ENCODE results near the gene HNRNPL. TPM values are rescaled to one million over a fixed set of nuclear protein-coding genes. Genes with fewer than 3 reads are reported as not detected.
"Not testable (repeated sequence)": the region's sequence is repeated elsewhere in the genome, so short reads cannot be mapped to it uniquely, and the experiment has no call there.

HNRNPL gene
- total RNA-seq, 2 experiments from 2014 or later: 777 to 829 TPM

DNA sequence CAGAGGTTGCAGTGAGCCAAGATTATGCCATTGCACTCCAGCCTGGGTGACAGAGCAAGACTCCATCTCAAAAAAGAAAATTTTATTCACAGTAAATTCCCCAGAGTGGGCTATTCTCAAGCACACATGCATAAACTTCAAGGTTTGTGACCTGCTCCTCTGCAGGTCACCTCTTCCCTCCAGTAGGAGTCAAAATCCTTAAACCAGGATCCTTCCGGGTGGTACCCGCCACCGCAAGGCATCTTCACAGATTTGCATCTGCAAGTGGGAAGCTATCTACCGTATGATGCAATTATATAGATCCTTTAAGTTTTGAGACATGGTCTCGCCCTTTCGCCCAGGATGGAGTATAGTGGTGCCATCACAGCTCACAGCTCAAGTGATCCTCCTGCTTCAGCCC is 15.2 kb downstream of the HNRNPL start:
- H3K36me3 Mint-ChIP-seq (ENCODE audit: low read depth): peaks cover 35% of the 10 kb centered on the region
- intact Hi-C loops (cut with micrococcal nuclease): loop anchor here (5.0 to 10.0 kb wide), 3 partner anchors 197 to 520 kb away; partner anchors contain the start of genes FAM98C, KCNK6 and YIF1B
- H3K27ac Mint-ChIP-seq: peak overlapping the region; percentile 73
- DNase-seq: no peak
- no peaks in the 10 kb centered on the region for H3K9me3 Mint-ChIP-seq
- H3K4me3 Mint-ChIP-seq: no peak overlapping the region
- CTCF ChIA-PET: interaction anchor here (0.8 to 1.5 kb wide), 2 partner anchors 198 to 199 kb away, joined by 3 to 5 read pairs; no protein-coding TSS in a partner anchor
- H3K27me3 Mint-ChIP-seq (ENCODE audit: low read depth): no peaks in the 10 kb centered on the region
- H3K4me1 Mint-ChIP-seq (ENCODE audit: low read depth): peaks cover 44% of the 10 kb centered on the region

DNA sequence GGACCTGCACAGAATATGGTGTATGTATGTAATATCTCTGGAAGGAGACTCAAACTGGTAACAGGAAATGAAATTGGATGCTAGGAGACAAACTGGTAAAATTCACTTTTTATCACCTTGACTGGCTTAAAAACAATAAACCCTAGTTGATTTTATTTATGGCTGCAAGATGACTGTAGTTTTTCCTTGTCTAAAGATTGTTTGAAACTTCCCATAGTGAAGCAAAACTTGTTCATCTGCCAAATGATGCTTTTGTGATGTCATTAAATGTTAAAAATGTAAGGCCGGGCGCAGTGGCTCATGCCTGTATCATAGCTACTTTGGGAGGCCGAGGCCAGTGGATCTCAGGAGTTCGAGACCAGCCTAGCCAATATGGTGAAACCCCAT is 15.7 kb downstream of the HNRNPL start:
- Mint-ChIP-seq H3K27me3 (ENCODE audit: low read depth) (no peaks in the 10 kb centered on the region), H3K4me1 (ENCODE audit: low read depth) (peaks cover 39% of the 10 kb centered on the region), H3K4me3 (no peak overlapping the region), H3K36me3 (ENCODE audit: low read depth) (peaks cover 34% of the 10 kb centered on the region), H3K27ac (peak overlapping the region; percentile 26), H3K9me3 (no peaks in the 10 kb centered on the region)
- CTCF ChIA-PET: interaction anchor here (1.5 kb wide), 1 partner anchor 199 kb away, joined by 5 read pairs; no protein-coding TSS in a partner anchor
- intact Hi-C loops (cut with micrococcal nuclease): loop anchor here (5.0 to 10.0 kb wide), 3 partner anchors 197 to 519 kb away; partner anchors contain the start of genes FAM98C, KCNK6 and YIF1B
- DNase-seq: no peak

DNA sequence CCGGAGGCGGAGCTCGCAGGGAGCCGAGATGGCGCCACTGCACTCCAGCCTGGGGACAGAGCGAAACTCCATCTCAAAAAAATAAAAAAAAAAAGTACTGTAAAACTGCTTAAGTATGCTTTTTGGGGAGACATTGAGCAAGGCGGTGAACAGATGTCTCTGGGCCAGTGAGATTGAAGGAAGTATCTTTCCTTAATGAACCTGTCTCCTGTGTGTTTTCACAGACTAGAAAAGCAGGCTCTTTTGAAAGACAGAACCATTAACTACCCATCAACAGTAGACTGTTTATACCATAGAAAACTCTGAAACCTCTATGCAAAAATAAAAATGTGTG is 16.7 kb downstream of the HNRNPL start:
- H3K4me3 Mint-ChIP-seq: no peak overlapping the region
- no peaks in the 10 kb centered on the region for H3K9me3 Mint-ChIP-seq

GRCh38 chr19:38831142-38831605 is 18.6 kb downstream of the HNRNPL start:
- peak; percentile 64 for DNase-seq
- peak overlapping the region; percentile 79 for H3K4me3 Mint-ChIP-seq
- no peaks in the 10 kb centered on the region for H3K27me3 Mint-ChIP-seq (ENCODE audit: low read depth)
- H3K27ac Mint-ChIP-seq: peak overlapping the region; percentile 94
- no peaks in the 10 kb centered on the region for H3K9me3 Mint-ChIP-seq
- peaks cover 34% of the 10 kb centered on the region for H3K4me1 Mint-ChIP-seq (ENCODE audit: low read depth)
- H3K36me3 Mint-ChIP-seq (ENCODE audit: low read depth): peaks cover 23% of the 10 kb centered on the region
- CTCF ChIA-PET: interaction anchor here (0.5 to 1.5 kb wide), 5 partner anchors 11 to 121 kb away, joined by 3 to 6 read pairs (median 4); no protein-coding TSS in a partner anchor
- intact Hi-C loops (cut with micrococcal nuclease): loop anchor here (1.0 to 10.0 kb wide), 8 partner anchors 19 to 516 kb away; partner anchors contain the start of genes FAM98C, KCNK6, MRPS12 and NFKBIB

More for the DNA sequence above, 16.7 kb downstream of the HNRNPL start:
- H3K27me3 Mint-ChIP-seq (ENCODE audit: low read depth): no peaks in the 10 kb centered on the region
- CTCF ChIA-PET: no interaction called here
- H3K4me1 Mint-ChIP-seq (ENCODE audit: low read depth): peaks cover 32% of the 10 kb centered on the region
- DNase-seq: no peak
- peak overlapping the region; percentile 13 for H3K27ac Mint-ChIP-seq
- H3K36me3 Mint-ChIP-seq (ENCODE audit: low read depth): peaks cover 28% of the 10 kb centered on the region
- intact Hi-C loops (cut with micrococcal nuclease): loop anchor here (5.0 to 10.0 kb wide), 3 partner anchors 196 to 518 kb away; partner anchors contain the start of genes FAM98C, KCNK6 and YIF1B

GRCh38 chr19:38830039-38830733 is 19.6 kb downstream of the HNRNPL start:
- CTCF ChIA-PET: interaction anchor here (0.6 kb wide), 1 partner anchor 122 kb away, joined by 5 read pairs; no protein-coding TSS in a partner anchor
- Mint-ChIP-seq H3K27ac (no peak overlapping the region), H3K4me3 (peak overlapping the region; percentile 79), H3K9me3 (no peaks in the 10 kb centered on the region), H3K4me1 (ENCODE audit: low read depth) (peaks cover 34% of the 10 kb centered on the region), H3K36me3 (ENCODE audit: low read depth) (peaks cover 19% of the 10 kb centered on the region), H3K27me3 (ENCODE audit: low read depth) (no peaks in the 10 kb centered on the region)
- DNase-seq: no peak
- intact Hi-C loops (cut with micrococcal nuclease): loop anchor here (2.0 to 10.0 kb wide), 5 partner anchors 41 to 515 kb away; partner anchors contain the start of genes FAM98C, KCNK6 and YIF1B

DNA sequence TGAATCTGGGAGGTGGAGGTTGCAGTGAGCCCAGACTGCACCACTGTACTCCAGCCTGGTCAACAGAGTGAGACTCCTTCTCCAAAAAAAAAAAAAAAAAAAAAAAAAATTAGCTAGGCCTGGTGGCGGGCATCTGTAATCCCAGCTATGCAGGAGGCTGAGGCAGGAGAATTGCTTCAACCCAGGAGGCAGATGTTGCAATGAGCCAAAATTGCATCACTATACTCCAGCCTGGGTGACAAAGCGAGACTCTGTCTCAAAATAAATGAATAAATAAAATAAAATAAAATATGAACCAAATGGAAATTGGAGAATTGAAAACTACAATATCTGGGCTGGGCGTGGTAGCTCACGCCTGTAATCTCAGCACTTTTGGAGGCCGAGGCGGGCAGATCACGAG is 20.6 kb downstream of the HNRNPL start:
- CTCF ChIA-PET: not testable (repeated sequence)

DNA sequence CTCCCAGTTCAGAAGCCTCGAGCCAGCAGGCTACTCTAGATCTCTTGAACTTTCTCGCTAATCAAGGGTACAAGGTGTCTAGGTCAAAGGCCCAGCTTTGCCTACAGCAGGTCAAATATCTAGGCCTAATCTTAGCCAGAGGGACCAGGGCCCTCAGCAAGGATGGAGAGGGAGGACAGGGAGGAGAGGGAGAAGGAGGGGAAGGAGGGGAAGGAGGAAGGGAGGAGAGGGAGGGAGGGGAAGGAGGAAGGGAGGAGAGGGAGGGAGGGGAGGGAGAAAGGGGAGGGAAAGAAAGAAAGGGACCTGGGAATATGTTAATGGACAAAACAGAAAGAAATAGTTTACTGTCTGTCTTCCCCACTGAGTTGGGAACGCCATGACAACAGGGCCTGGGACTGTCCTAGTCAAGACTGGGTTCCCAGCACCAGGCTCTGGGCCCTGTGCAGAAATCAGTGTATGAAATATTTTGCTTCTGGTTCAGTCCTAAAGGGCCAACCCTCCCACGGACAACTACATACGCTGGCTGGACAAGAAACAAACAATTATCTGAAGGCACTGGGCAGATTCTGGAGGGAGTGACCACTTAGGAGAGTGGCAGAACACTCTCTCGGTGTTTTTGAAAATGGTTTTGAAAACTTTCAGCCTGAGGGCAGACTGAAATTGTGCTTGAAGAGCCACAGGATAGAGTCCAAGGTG is 22.8 kb downstream of the HNRNPL start:
- H3K36me3 Mint-ChIP-seq (ENCODE audit: low read depth): peaks cover 31% of the 10 kb centered on the region
- no peak overlapping the region for H3K4me3 Mint-ChIP-seq
- no peak for DNase-seq
- no peak overlapping the region for H3K27ac Mint-ChIP-seq
- no peaks in the 10 kb centered on the region for H3K27me3 Mint-ChIP-seq (ENCODE audit: low read depth)
- CTCF ChIA-PET: no interaction called here
- intact Hi-C loops (cut with micrococcal nuclease): no loop called here
- H3K9me3 Mint-ChIP-seq: no peaks in the 10 kb centered on the region
- peaks cover 28% of the 10 kb centered on the region for H3K4me1 Mint-ChIP-seq (ENCODE audit: low read depth)

More for the DNA sequence above, 20.6 kb downstream of the HNRNPL start:
- DNase-seq; H3K4me3 Mint-ChIP-seq; H3K27ac Mint-ChIP-seq; intact Hi-C loops (cut with micrococcal nuclease); H3K27me3 Mint-ChIP-seq (ENCODE audit: low read depth); H3K9me3 Mint-ChIP-seq: not testable (repeated sequence)
- Mint-ChIP-seq H3K36me3 (ENCODE audit: low read depth) (peaks cover 21% of the 10 kb centered on the region), H3K4me1 (ENCODE audit: low read depth) (peaks cover 34% of the 10 kb centered on the region)

GRCh38 chr19:38825936-38826335 is 23.9 kb downstream of the HNRNPL start:
- H3K4me3 Mint-ChIP-seq; H3K9me3 Mint-ChIP-seq; H3K27ac Mint-ChIP-seq; CTCF ChIA-PET; intact Hi-C loops (cut with micrococcal nuclease); H3K27me3 Mint-ChIP-seq (ENCODE audit: low read depth); DNase-seq: not testable (repeated sequence)
- peaks cover 28% of the 10 kb centered on the region for H3K36me3 Mint-ChIP-seq (ENCODE audit: low read depth)
- H3K4me1 Mint-ChIP-seq (ENCODE audit: low read depth): peaks cover 21% of the 10 kb centered on the region

- H3K9me3 Mint-ChIP-seq; DNase-seq; H3K4me1 Mint-ChIP-seq (ENCODE audit: low read depth); H3K27me3 Mint-ChIP-seq (ENCODE audit: low read depth); intact Hi-C loops (cut with micrococcal nuclease); CTCF ChIA-PET; H3K4me3 Mint-ChIP-seq; H3K27ac Mint-ChIP-seq: not testable (repeated sequence)
- peaks cover 13% of the 10 kb centered on the region for H3K36me3 Mint-ChIP-seq (ENCODE audit: low read depth)
These were observed 28.5 kb downstream of the HNRNPL start for GRCh38 chr19:38821230-38821825.

DNA sequence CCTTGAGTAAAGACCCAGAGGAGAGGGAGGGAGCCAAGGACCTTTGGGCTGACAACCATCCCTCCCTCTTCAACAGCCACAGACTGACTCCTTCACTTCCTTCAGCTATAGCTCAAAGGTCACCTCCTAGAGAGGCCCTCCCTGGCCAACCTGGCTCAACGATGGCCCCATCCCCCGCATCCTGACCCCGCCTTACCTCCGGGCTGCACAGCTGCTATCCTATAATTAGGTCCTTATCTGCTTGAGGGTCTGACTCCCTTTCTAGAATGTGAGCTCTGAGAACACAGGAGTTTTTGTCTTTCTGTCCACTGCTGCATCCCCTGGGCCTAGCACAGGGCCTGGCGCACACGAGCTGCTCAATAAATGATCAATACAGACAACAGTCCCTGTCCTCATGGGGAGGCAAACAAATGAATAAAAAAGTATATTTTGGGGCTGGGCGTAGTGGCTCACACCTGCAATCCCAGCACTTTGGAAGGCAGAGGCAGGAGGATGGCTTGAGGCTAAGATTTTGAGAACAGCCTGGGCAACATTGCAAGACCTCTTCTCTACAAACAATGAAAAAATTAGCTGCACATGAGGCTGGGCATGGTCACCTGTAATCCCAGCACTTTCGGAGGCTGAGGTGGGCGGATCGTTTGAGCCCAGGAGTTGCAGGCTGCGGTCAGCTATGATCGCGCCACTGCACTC is 30.4 kb downstream of the HNRNPL start:
- Mint-ChIP-seq H3K27ac (no peak overlapping the region), H3K4me1 (ENCODE audit: low read depth) (peaks cover 2% of the 10 kb centered on the region), H3K4me3 (no peak overlapping the region), H3K36me3 (ENCODE audit: low read depth) (peaks cover 12% of the 10 kb centered on the region), H3K27me3 (ENCODE audit: low read depth) (no peaks in the 10 kb centered on the region), H3K9me3 (no peaks in the 10 kb centered on the region)
- CTCF ChIA-PET: no interaction called here
- no peak for DNase-seq
- intact Hi-C loops (cut with micrococcal nuclease): no loop called here

DNA sequence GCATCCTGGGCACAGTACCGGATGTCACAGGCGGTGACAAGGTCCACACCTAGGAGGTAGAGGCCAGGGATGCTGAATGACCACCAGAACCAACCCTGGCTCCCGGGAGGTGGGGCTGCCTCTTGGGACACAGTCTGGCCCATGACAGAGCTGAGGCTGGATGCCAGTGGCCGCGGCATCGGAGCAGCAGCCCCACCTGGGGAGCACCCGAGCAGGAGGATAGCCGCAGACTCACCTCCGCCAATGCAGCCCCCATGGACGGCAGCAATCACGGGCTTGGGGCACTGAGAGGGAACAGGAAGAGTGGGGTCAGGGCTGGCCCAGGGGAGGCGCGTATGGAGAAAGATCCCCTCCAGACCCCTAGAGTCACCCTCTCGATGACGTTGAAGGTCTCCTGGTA is 32.7 kb downstream of the HNRNPL start:
- peaks cover 1% of the 10 kb centered on the region for H3K36me3 Mint-ChIP-seq (ENCODE audit: low read depth)
- peaks cover 2% of the 10 kb centered on the region for H3K4me1 Mint-ChIP-seq (ENCODE audit: low read depth)
- CTCF ChIA-PET: no interaction called here
- no peak for DNase-seq
- H3K9me3 Mint-ChIP-seq: no peaks in the 10 kb centered on the region
- H3K27ac Mint-ChIP-seq: no peak overlapping the region
- intact Hi-C loops (cut with micrococcal nuclease): no loop called here
- no peak overlapping the region for H3K4me3 Mint-ChIP-seq
- no peaks in the 10 kb centered on the region for H3K27me3 Mint-ChIP-seq (ENCODE audit: low read depth)

Data from activated naive CD4-positive, alpha-beta T cell treated with anti-CD3 and anti-CD28 coated beads for 36 hours (primary cell).